Ovary (tissue), 3 donors: ENCODE results near the gene ABCC1.

Source experiments
- POLR2A ChIP-seq: fragments of 450-650 bp; IDR thresholded peaks from one replicate; pipeline ENCODE4 v1.6.1; 2017; ENCODE audit warnings: antibody characterized with exemption, mild to moderate bottlenecking, moderate library complexity
- TF ChIP-seq, protein P1 (sequence below), 3 donors: fragments of 450-650 bp in 2 of 3; fragments of 200-600 bp in 1 of 3; IDR thresholded peaks; one replicate each; pipeline versions ENCODE4 v1.5.1 to v1.8.0; 2016 to 2022; ENCODE audit warnings: antibody characterized with exemption in 3 of 3, mild to moderate bottlenecking in 1 of 3
- donor health status: DM: no; HTN: no; CAD: no.

GRCh38 chr16:16030449-16030848 is 81.0 kb downstream of the ABCC1 start:
- TF ChIP-seq, protein P1, sequence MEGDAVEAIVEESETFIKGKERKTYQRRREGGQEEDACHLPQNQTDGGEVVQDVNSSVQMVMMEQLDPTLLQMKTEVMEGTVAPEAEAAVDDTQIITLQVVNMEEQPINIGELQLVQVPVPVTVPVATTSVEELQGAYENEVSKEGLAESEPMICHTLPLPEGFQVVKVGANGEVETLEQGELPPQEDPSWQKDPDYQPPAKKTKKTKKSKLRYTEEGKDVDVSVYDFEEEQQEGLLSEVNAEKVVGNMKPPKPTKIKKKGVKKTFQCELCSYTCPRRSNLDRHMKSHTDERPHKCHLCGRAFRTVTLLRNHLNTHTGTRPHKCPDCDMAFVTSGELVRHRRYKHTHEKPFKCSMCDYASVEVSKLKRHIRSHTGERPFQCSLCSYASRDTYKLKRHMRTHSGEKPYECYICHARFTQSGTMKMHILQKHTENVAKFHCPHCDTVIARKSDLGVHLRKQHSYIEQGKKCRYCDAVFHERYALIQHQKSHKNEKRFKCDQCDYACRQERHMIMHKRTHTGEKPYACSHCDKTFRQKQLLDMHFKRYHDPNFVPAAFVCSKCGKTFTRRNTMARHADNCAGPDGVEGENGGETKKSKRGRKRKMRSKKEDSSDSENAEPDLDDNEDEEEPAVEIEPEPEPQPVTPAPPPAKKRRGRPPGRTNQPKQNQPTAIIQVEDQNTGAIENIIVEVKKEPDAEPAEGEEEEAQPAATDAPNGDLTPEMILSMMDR (IDR thresholded peaks at IDR 0.05) = no peak
- TF ChIP-seq POLR2A = no peak
